Activated naive CD8-positive, alpha-beta T cell treated with anti-CD3 and anti-CD28 coated beads, Interleukin-2, amount 50 U/mL, for 24 hours (primary cell): Measurements from ENCODE around the gene MTHFSD.

ENCODE experiments used
- ATAC-seq: fragments of 150-1000 bp; cut with Tn5 transposase; one replicate; pipeline ENCODE4 v1.10.0; 2021
- DNase-seq: peaks from one replicate; pipeline ENCODE4 v3.0.0; 2021
- H3K27ac Mint-ChIP-seq: one replicate; pipeline ENCODE4 v1.8.0; 2021; ENCODE audit warnings: mild to moderate bottlenecking, mixed read lengths
- H3K27me3 Mint-ChIP-seq: one replicate; pipeline ENCODE4 v1.8.0; 2021; ENCODE audit warnings: mixed read lengths
- H3K36me3 Mint-ChIP-seq: one replicate; pipeline ENCODE4 v1.8.0; 2021; ENCODE audit warnings: low read depth, mixed read lengths
- H3K4me1 Mint-ChIP-seq: one replicate; pipeline ENCODE4 v1.8.0; 2021; ENCODE audit warnings: mixed read lengths
- H3K4me3 Mint-ChIP-seq: one replicate; pipeline ENCODE4 v1.8.0; 2021; ENCODE audit warnings: mild to moderate bottlenecking, moderate library complexity, mixed read lengths
- H3K9me3 Mint-ChIP-seq: one replicate; pipeline ENCODE4 v1.8.0; 2021; ENCODE audit warnings: mixed read lengths

MTHFSD gene

GRCh38 chr16:86555704-86556075, 655 bp upstream of the MTHFSD start:
- ATAC-seq (no peak), DNase-seq (no peak)
- H3K36me3 Mint-ChIP-seq = peaks cover 14% of the 10 kb centered on the region
- H3K9me3 Mint-ChIP-seq = no peaks in the 10 kb centered on the region
- peak overlapping the region; percentile 93 for H3K4me3 Mint-ChIP-seq
- H3K27ac Mint-ChIP-seq = peak overlapping the region; percentile 97
- H3K27me3 Mint-ChIP-seq = peaks cover 7% of the 10 kb centered on the region
- peaks cover 25% of the 10 kb centered on the region for H3K4me1 Mint-ChIP-seq

- H3K27ac Mint-ChIP-seq = peak overlapping the region; percentile 97
- no peak for DNase-seq
- no peaks in the 10 kb centered on the region for H3K9me3 Mint-ChIP-seq
- peaks cover 6% of the 10 kb centered on the region for H3K27me3 Mint-ChIP-seq
- H3K4me3 Mint-ChIP-seq = peak overlapping the region; percentile 93
- ATAC-seq = no peak
- peaks cover 14% of the 10 kb centered on the region for H3K36me3 Mint-ChIP-seq
- H3K4me1 Mint-ChIP-seq = peaks cover 28% of the 10 kb centered on the region
Measured at GRCh38 chr16:86554599-86554916, 477 bp downstream of the MTHFSD start.

- H3K27me3 Mint-ChIP-seq = peaks cover 5% of the 10 kb centered on the region
- H3K27ac Mint-ChIP-seq = no peak overlapping the region
- H3K4me1 Mint-ChIP-seq = peaks cover 33% of the 10 kb centered on the region
- no peaks in the 10 kb centered on the region for H3K9me3 Mint-ChIP-seq
- DNase-seq (no peak), ATAC-seq (no peak)
- H3K36me3 Mint-ChIP-seq = peaks cover 15% of the 10 kb centered on the region
- H3K4me3 Mint-ChIP-seq = peak overlapping the region; percentile 93
Measured at GRCh38 chr16:86553356-86553755, 1.7 kb downstream of the MTHFSD start.

- Mint-ChIP-seq H3K4me3 (no peak overlapping the region), H3K36me3 (peaks cover 21% of the 10 kb centered on the region), H3K27ac (no peak overlapping the region), H3K27me3 (no peaks in the 10 kb centered on the region), H3K4me1 (peaks cover 27% of the 10 kb centered on the region), H3K9me3 (no peaks in the 10 kb centered on the region)
- ATAC-seq (no peak), DNase-seq (no peak)
Measured at GRCh38 chr16:86550281-86550680, 4.8 kb downstream of the MTHFSD start.

- H3K4me1 Mint-ChIP-seq = peaks cover 22% of the 10 kb centered on the region
- H3K27ac Mint-ChIP-seq = no peak overlapping the region
- H3K27me3 Mint-ChIP-seq = no peaks in the 10 kb centered on the region
- DNase-seq = no peak
- no peak overlapping the region for H3K4me3 Mint-ChIP-seq
- peaks cover 22% of the 10 kb centered on the region for H3K36me3 Mint-ChIP-seq
- ATAC-seq = no peak
- no peaks in the 10 kb centered on the region for H3K9me3 Mint-ChIP-seq
Measured at GRCh38 chr16:86549893-86550190, 5.2 kb downstream of the MTHFSD start.

GRCh38 chr16:86549076-86549892, 5.8 kb downstream of the MTHFSD start:
- H3K36me3 Mint-ChIP-seq = peaks cover 26% of the 10 kb centered on the region
- no peak overlapping the region for H3K27ac Mint-ChIP-seq
- H3K27me3 Mint-ChIP-seq = no peaks in the 10 kb centered on the region
- ATAC-seq (peak; percentile 62), DNase-seq (no peak)
- H3K4me3 Mint-ChIP-seq = no peak overlapping the region
- H3K9me3 Mint-ChIP-seq = no peaks in the 10 kb centered on the region
- peaks cover 20% of the 10 kb centered on the region for H3K4me1 Mint-ChIP-seq

- ATAC-seq = no peak
- Mint-ChIP-seq H3K9me3 (no peaks in the 10 kb centered on the region), H3K27me3 (no peaks in the 10 kb centered on the region), H3K27ac (no peak overlapping the region), H3K36me3 (peaks cover 22% of the 10 kb centered on the region), H3K4me1 (peaks cover 11% of the 10 kb centered on the region), H3K4me3 (no peak overlapping the region)
- DNase-seq = no peak
Measured at GRCh38 chr16:86547286-86547685, 7.7 kb downstream of the MTHFSD start.

- H3K9me3 Mint-ChIP-seq = no peaks in the 10 kb centered on the region
- H3K27ac Mint-ChIP-seq = no peak overlapping the region
- no peak for ATAC-seq
- no peak for DNase-seq
- H3K4me3 Mint-ChIP-seq = no peak overlapping the region
- H3K4me1 Mint-ChIP-seq = peaks cover 11% of the 10 kb centered on the region
- no peaks in the 10 kb centered on the region for H3K27me3 Mint-ChIP-seq
- H3K36me3 Mint-ChIP-seq = peaks cover 24% of the 10 kb centered on the region
Measured at GRCh38 chr16:86546638-86547013, 8.4 kb downstream of the MTHFSD start.

GRCh38 chr16:86545954-86546637, 8.9 kb downstream of the MTHFSD start:
- H3K27me3 Mint-ChIP-seq = no peaks in the 10 kb centered on the region
- no peaks in the 10 kb centered on the region for H3K9me3 Mint-ChIP-seq
- peaks cover 25% of the 10 kb centered on the region for H3K36me3 Mint-ChIP-seq
- ATAC-seq (no peak), DNase-seq (no peak)
- peaks cover 11% of the 10 kb centered on the region for H3K4me1 Mint-ChIP-seq
- no peak overlapping the region for H3K27ac Mint-ChIP-seq
- no peak overlapping the region for H3K4me3 Mint-ChIP-seq

GRCh38 chr16:86545481-86545880, 9.6 kb downstream of the MTHFSD start:
- DNase-seq = no peak
- H3K27me3 Mint-ChIP-seq = no peaks in the 10 kb centered on the region
- H3K9me3 Mint-ChIP-seq = no peaks in the 10 kb centered on the region
- H3K27ac Mint-ChIP-seq = no peak overlapping the region
- H3K4me1 Mint-ChIP-seq = peaks cover 11% of the 10 kb centered on the region
- peaks cover 30% of the 10 kb centered on the region for H3K36me3 Mint-ChIP-seq
- H3K4me3 Mint-ChIP-seq = no peak overlapping the region
- no peak for ATAC-seq

- no peak overlapping the region for H3K4me3 Mint-ChIP-seq
- H3K9me3 Mint-ChIP-seq = no peaks in the 10 kb centered on the region
- no peak for DNase-seq
- no peaks in the 10 kb centered on the region for H3K27me3 Mint-ChIP-seq
- H3K36me3 Mint-ChIP-seq = peaks cover 31% of the 10 kb centered on the region
- no peak overlapping the region for H3K27ac Mint-ChIP-seq
- peaks cover 2% of the 10 kb centered on the region for H3K4me1 Mint-ChIP-seq
- no peak for ATAC-seq
Measured at GRCh38 chr16:86542756-86543750, 12.0 kb downstream of the MTHFSD start.

- H3K4me1 Mint-ChIP-seq = peaks cover 2% of the 10 kb centered on the region
- peaks cover 36% of the 10 kb centered on the region for H3K36me3 Mint-ChIP-seq
- H3K27me3 Mint-ChIP-seq = no peaks in the 10 kb centered on the region
- no peak for ATAC-seq
- H3K4me3 Mint-ChIP-seq = no peak overlapping the region
- H3K27ac Mint-ChIP-seq = no peak overlapping the region
- no peak for DNase-seq
- H3K9me3 Mint-ChIP-seq = no peaks in the 10 kb centered on the region
Measured at GRCh38 chr16:86541560-86541959, 13.5 kb downstream of the MTHFSD start.

GRCh38 chr16:86540894-86541293, 14.1 kb downstream of the MTHFSD start:
- no peak for DNase-seq
- Mint-ChIP-seq H3K36me3 (peaks cover 34% of the 10 kb centered on the region), H3K4me3 (no peak overlapping the region), H3K27ac (no peak overlapping the region), H3K27me3 (no peaks in the 10 kb centered on the region), H3K9me3 (no peaks in the 10 kb centered on the region), H3K4me1 (peaks cover 2% of the 10 kb centered on the region)
- ATAC-seq = no peak

- no peaks in the 10 kb centered on the region for H3K27me3 Mint-ChIP-seq
- H3K36me3 Mint-ChIP-seq = peaks cover 23% of the 10 kb centered on the region
- H3K27ac Mint-ChIP-seq = no peak overlapping the region
Measured at GRCh38 chr16:86538196-86538780, 16.7 kb downstream of the MTHFSD start.

More at GRCh38 chr16:86538196-86538780, 16.7 kb downstream of the MTHFSD start:
- no peaks in the 10 kb centered on the region for H3K9me3 Mint-ChIP-seq
- no peak overlapping the region for H3K4me3 Mint-ChIP-seq
- H3K4me1 Mint-ChIP-seq = no peaks in the 10 kb centered on the region
- DNase-seq (no peak), ATAC-seq (no peak)
